Hippocampal formation (tissue), 2 donors: ENCODE results near the gene PLA2G4E.
A peak's percentile ranks its signal among the peaks of the same experiment; 100 is the strongest.

ENCODE experiments used
- DNase-seq, 2 donors: peaks; one replicate each; lab custom pipeline; 2025; lab: John Stamatoyannopoulos, UW

Gene PLA2G4E

DNA sequence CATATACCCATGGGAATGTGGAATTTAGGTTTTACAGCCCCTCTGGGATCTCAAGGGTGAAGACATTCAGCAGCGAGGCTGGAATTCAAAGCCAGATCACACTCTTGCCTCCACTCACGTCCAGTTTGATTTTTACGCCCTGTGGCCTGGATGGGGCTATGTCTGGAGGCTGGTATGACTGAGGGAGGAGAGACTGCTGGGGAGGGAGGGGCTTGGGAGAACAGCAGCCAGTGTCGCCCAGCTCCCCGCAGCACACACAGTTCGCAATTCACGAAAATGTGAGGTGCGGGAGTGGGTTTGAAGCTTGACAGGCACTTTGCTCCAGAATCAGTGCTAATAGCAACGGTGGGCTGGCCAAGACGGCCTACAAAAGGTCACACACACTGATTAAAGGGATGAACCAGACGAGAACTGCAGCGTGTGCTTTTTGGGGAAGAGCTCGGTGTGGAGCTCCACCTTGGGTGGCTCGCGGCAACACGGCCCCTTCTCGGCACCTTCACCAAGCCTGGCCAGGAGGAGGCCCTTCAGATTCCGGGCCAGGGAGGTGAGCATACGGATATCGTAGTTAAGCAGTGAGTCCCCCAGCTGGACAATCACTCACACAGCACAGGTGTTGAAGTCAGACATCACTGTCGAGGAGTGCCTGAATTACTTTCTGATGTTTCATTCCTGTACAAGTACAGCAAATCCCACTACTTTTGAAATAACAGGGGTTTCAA is 64.9 kb downstream of the PLA2G4E start:
- no peak for DNase-seq

DNA sequence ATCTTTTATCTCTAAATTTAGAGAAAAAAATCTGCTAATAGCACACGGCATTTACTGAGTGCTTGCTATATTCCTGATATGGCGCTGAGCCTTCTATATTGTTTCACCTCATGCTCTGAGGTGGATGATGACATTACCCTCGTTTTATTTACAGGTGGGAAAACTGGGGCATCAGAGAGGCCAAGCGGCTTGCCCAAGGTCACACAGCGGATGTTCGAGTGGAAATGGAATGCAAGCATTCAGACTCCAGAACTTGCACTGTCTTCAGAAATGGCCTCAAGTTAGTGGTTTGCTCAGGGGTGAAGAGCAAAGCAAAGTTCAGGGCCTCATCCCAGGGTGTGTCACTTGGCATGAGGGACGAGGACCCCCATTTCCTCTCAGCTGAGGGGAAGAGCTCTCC is 65.7 kb downstream of the PLA2G4E start:
- no peak for DNase-seq

DNA sequence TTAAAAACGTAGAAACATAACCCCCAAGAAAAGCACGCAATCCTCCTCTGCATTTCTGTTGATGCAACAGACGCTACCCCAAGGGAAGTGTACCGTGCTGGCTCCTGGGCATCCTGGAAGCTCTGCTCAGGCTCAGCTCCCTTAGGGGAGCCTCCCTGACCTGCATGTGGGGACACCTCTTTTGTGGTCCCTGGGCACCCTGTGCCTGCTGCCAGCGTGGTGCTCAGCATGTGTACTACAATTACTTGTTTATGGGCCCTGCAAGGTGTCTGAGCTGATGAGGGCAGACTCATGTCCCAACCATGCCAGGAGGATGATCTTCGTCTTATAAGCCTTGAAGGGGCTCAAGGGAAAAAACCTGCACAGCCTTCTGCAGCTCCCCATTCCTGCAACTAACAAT is 66.8 kb downstream of the PLA2G4E start:
- no peak for DNase-seq

DNA sequence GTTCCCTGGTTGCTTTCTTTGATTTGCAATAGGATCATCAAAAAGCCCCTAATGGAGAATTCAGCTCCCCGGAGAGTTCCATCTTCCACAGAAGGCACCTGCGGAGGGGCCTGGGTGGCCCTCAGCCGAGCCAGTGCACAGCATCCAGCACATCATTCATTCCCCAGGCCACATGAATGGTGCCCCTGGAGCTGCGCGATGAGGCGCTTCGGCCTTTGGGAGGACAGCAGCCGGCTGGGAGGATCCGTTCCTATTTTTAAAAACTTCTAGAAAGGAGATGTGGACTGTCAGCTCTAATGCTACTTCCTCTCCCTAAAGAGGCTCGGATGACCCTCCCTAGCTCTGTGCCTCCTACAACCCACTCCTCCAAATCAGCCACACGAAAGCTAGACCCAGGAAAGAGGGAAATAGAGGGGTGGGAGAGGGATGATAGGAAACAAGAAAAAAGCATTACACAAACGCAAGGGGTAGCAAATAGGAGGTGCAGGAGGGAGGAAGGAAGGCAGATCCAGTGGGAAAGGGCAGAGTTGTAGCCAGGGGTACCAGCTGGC is 68.8 kb downstream of the PLA2G4E start:
- no peak for DNase-seq

DNA sequence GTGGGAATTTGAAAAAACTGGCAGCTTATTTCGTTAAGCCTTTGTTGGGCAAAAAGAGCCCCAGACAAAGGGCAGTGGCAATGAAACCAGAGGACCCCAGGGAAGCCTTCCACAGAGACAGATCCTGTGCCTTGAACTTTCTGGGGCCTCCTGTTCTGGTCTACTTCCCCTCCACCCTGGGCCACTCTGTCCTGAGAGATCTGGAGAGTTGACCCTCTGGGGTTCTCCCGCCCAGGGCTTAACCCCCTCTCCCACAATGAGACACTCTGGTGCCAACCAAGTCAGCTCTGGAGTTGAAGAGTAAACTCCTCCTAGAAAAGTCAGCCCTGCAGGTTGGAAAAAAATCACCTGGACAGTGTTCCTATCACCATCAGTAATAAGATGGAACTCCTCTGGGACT is 69.3 kb downstream of the PLA2G4E start:
- no peak for DNase-seq

DNA sequence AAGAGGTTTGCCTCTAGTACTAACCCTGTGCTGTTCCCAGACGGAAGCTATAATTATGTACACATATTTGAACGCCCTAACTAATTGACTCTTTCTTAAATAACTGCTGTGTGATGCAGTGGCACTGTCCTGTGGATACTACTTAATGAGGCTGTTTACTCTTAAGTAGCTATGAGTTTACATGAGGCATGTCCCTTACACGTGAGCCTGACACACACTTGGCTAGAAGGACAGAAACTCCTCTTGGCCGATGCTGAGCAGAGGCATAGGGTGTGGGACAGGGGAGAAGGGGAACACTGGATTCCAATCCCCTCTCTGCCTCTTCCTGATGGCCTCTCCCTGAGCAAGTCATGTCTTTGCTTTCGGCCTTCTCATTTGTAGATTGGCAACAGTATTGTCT is 70.4 kb downstream of the PLA2G4E start:
- DNase-seq, result no peak

DNA sequence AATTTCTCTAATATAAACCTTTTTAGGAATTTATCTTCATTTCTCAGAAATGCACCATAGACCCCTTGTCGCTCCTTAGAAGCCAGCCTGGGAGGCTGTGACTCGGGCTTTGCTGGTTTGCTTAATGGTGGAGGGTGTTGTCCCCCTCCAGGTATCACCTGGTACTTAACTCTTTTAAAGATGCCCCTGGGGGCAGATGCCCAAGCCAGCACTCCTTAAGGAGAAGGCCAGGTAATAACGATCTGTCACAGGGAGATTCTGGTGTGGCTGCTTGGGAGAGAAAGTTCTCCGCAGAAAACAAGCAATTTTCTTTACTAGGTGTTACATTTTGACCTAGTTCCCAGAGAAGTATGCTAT is 70.7 kb downstream of the PLA2G4E start:
- DNase-seq, result no peak

DNA sequence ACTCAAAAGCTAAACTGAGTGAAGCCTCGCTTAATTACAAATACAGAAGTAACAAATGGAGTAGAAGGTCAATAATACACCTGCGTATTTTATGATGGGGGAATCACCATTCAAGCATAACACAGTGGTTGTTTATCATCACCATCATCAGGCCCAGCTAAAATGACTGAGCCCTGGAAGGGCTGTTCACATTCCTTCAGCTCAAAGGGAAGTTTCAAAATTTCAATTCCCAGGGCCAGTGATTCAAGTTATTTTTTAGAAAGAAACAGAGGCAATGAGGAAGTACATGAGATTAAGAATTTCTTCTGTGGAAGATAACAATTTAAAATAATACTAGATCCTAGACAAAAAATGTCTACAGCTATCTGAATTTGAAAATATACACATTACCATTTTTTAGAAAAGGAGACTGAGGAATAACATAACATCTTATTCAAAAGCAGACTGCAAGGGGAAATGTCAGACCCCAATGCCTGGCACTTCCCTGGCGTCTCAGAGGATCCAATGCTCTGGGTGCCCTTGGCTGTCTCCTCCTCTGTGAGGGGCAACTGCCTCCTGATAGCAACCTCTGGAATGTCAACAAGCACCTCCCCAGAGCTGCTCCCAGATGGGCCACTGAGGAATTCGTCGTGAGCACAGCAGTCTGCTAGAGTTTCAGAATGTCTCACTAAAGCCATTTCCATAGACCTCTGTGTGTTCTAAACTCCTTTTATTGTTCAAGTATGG is 71.3 kb downstream of the PLA2G4E start:
- DNase-seq, result no peak

DNA sequence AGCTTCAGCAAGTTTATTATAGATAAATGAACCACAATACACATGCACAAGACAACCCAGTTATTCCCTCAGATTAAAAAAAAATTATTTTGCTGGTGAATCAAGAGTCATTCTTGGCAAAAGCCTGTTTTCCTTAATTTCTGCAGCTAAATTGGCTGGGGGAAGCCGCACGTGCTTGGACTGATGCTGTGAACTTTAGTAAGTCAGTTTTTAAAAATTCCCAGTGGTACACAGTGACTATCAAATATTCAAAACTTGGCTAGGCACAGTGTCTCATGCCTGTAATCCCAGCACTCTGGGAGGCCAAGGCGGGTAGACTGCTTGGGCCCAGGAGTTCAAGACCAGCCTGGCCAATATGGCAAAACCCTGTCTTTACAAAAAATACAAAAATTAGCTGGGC is 72.4 kb downstream of the PLA2G4E start:
- DNase-seq, result no peak

DNA sequence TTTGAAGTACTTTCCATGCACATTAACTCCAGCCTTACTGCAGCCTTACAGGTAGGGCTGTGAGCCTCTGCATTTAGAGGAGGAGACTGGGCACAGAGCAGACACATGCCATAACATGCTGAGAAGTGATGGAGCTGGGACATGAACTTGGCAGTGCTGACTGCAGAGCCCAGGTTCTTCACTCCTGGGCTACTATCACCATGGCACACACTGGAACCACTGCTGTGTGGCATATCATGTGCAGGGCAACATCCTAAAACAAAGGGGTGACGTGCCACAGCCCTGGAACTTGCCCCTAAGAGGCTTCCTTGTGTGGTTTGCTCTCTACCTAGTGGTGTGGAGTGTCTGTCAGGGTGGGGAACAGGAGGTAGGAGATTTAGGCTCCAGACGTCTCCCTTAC is 73.9 kb downstream of the PLA2G4E start:
- DNase-seq, result no peak

DNA sequence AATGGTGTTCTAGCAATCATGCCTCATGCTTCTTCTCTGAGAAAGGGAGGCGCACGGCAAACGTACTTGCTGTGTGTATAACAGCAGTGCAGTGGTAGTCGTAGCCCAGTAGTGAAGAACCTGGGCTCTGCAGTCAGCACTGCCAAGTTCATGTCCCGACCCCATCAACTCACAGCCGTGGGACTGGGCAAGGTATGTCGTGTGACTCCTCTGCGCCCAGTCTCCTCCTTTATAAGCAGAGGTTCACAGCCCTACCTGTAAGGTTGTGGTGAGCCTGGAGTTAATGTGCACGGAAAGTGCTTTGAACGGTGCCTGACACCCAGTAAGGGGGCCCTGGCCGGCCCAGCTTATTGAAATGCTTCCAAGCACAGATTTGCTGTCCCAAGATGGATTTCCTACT is 75.1 kb downstream of the PLA2G4E start:
- no peak for DNase-seq

DNA sequence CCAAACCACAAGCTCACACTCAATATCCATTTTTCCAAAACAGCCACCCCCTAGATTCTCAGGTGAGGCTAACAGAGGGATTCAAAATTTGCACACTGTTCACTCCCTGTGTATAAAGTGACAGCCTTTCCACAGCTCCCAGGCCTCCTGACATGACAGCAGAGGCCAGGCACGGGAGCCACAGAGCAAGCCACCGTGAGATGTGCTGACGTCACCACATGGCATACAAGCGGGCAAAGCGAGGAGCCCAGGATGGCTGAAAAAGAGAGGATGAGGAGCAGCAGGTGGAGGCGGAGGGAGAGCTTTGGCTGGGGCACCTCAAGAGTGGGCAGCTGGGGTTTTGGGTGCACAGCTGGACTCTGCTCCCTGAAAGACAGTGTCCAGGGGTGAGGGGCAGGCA is 75.6 kb downstream of the PLA2G4E start:
- no peak for DNase-seq

DNA sequence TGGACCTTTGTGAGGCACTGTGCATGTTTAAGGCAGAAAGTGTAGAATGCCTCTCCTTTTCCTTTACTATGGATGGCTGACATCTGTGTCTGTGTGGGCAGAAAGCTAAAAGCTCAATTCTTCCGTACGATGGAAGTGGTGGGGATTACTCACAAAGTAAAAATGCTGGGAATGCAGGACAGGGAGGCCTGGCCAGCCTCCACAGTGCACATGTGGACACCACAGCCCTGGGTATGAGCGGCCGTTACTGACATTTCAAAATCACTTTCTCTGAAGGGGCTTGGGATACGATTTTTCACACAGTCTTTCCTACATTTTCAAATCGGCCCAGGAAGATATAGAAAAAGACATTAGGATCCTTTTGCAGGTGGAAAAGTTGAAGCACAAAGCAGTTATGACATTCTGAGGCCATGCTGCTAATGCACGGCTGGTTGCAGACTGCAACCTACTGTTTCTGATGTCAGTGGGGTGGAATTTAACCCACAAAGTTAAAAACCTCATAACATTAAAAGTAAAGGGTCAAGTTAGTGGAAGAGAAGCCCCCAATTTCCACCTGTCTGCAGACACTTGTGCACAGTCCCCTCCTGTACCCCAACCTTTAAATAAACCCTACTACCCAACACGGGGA is 76.4 kb downstream of the PLA2G4E start:
- DNase-seq, result no peak

DNA sequence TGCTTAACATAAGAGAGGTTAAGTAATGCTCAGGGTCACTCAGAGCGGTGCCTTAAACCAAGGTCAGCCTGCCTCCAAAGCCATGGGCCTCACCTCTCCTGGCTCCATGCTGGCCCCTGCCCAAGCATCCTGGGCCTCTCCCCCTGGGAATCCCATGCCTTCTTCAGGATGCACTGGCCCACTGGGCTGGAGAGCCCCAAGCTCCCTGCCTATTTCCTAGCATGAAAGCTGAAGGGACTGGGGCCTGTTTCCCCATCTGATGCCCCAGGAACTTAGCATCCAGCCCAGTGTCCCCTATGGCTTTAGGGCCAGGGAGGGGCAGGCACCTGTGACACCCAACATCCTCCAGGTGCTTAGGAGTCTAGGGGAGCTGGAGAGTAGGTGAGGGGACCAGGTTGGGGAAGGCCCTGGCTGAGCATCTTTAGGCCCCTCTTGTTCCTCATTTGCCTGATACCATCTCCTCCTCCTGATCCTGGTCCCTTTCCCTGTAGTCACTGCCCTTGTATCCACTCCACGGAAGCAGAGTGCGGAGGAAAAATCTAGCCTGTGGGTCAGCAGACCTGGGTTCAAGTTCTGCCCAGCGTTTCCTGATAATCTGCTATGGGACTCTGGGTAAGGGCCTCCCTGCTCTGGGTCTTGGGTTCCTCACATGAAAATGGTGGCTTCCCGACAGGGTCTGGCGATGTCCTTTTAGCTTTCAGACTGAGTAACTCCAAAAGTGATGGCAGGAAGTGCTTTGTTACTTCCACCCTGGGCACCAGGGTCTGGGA is 77.1 kb downstream of the PLA2G4E start:
- DNase-seq, result no peak

DNA sequence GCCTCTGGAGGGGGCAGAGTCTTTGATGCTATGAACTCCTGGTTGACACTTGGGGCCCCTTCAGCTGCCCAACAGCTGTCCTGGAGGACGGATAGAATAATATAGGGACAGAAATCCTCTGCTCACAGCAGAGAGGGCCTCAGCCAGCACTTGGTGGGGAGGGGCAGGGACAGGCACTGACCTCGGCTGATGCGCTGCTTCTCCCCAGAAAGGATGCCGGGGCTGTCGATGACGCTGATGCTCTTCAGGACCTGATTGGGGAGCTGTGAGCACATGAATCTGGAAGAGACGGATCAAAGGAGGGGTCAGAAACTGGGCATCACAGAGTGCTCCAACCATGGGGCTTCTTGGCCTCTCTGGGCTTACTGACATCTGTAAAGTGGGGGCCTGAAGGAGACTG is 78.0 kb downstream of the PLA2G4E start:
- no peak for DNase-seq

DNA sequence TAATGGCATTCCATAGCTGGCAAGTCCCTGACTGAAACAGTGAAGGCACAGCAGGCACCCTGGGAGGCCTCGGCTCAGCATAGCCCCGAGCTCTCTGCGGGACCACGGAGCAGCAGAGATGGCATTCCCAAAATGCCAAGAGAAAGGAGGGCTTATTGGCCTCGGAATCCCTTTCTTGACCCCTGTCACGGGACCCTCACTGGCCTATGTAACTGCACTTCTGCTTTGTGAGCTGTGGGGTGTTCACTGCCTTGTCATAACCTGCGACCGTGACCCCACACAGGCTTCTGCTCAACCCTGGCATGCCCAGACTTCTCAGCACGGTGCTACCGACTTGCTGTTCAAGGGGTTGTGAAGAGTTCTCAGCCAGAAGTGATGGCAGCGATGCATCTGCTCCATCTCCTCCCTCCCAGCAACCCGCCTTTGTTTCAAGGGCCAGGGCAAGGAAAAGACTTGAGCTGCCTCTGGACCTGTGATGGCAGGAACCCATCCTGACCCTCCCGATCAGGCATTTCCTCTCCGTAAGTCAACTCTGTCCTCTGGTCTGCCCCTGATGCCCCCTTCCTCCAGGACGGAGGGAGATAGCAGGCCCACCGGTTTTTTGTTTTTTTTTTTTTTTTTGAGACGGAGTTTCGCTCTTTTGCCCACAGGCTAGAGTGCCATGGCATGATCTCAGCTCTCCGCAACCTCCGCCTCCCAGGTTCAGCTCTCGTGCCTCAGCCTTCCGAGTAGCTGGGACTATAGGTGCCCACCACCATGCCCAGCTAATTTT is 79.0 kb downstream of the PLA2G4E start:
- no peak for DNase-seq

DNA sequence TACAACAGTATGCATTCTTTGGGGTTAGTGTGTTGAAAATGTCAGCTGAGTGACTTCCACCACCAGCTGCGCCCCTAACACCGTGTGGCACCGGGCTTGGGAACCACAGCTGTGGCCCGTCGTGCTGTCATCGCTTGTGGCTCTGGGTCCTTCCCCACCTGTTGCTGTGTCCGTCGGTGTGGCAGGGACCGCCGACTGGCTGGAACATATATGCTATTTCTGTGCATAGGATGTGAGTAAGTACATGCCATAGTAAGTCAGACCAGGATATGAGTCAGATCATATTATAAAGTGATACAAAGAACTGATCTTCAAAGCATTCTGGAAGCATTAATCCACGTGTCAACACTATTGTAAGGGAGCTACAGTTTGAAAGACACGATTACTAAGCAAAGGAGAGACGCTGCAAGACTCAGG is 80.4 kb downstream of the PLA2G4E start:
- DNase-seq, result no peak

DNA sequence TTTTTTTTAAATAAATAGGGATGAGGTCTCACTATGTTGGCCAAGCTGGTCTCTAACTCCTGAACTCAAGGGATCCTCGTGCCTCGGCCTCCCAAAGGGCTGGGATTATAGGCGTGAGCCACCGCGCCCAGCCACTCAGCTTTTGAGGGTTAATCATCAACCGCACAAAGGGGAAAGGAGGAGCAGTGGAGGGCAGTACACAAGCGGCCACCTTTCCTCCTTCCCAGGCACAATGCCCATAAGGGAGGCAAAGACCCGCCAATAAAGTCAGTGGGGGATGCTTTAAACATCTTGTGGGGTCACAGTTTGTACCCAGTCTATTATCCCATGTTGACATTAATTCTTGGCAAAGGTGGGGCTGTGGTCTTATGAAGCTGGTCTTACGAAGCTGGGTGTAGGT is 80.9 kb downstream of the PLA2G4E start:
- DNase-seq, result no peak

DNA sequence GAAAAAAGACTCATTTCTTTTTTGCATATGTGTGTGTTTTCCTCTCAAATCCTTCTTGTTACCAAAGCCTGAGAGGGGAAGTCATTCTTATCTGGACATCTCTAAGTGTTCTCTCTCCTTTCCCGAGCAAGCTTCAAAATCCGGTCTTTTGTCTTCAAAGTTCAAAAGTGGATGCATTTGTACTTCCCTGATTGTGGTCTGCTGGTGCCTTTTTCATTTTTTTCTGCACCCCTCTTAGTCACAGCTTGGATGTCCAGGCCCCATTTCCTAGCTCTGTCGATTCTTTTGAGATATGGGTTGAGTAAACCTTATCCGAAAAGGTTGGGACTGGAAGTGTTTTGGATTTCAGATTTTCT is 83.3 kb downstream of the PLA2G4E start:
- no peak for DNase-seq

DNA sequence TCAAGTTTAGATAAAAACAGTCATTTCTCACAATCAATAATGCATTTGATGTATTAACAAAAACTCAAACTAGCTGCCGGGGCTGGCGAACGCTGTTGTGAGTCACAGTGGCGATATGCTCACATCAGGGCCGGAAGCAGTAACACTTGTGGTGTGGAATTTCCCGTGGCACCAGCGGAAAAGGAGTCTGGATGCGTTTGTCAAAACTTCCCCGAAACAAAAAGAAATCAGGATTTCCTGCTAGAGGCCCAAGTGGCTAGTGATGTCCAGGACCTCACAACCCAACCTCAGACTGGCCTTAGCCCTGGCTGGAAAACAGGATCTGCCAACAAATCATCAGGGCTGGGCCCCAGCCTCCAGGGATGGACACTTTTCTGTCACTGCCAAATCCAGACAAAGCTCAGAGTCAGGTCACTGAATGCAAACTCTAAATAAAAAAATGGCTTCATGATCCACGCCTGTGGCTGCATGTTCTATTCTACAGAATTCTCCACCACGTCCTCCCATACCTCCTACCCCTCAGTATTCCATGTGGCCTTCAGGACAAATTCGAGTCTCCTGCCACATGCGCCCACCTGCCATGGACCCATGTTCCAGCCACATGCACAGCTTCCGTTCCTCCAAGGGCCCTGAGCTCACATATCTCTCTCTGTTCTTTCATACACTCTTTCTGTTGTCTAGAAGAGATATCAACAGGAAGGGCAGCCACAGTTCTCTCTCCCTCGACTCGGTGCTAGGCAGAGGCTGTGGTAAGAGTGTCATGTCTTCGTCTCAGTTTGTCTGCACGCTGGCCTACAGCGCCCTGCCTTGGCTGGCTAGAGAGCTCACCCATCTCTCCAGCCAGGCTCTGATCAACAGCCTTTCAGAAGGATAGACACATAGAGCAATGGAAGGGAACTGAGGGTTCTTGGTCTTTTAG is 83.9 kb downstream of the PLA2G4E start:
- peak in 1 of 2 donors; percentile 35 for DNase-seq

DNA sequence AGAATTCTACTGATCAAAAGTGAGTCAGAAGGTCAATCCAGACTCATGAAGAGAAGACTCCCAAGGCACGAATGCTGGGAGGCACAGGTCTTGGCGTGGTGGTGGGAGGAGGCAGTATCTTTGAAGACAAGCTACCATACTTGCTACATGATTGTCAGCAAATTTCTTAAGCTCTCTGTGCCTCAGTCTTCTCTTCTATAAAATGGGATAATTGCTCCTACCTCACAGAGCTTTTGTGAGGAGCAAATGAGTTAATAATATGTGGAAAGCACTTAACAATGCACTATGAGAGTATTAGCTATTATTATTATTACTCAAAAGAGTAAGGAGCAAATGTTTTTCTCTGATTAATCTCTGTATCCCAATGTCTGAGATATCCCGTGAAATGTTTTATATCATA is 84.7 kb downstream of the PLA2G4E start:
- no peak for DNase-seq
